ENCODE results near the gene DDAH2. TPM values are rescaled to one million over a fixed set of nuclear protein-coding genes. Genes with fewer than 3 reads are reported as not detected.

The DDAH2 gene
- total and polyA plus RNA-seq, 10 of the 15 experiments (the other 5 are each of a cell fraction or from before 2014, with no cell fraction given): 0.35 to 9.9 (median 6.2) TPM

- ChIA-PET RAD21 (ENCODE audit: unreplicated experiment) (interaction anchor here (1.2 kb wide), 1 partner anchor 36 kb away, joined by 3 read pairs; no protein-coding TSS in a partner anchor), CTCF (interaction anchor here (1.7 kb wide), 1 partner anchor 40 kb away, joined by 6 read pairs; no protein-coding TSS in a partner anchor), POLR2A (interaction anchor here (1.3 kb wide), 1 partner anchor 9 kb away, joined by 3 read pairs; no protein-coding TSS in a partner anchor), SMC1A (ENCODE audit: uncharacterized antibody, unreplicated experiment) (no interaction called here)
- no TSS peak for BruUV-seq (replicated peaks)
- Histone ChIP-seq H3K79me2 (ENCODE audit: control insufficient read depth, insufficient read depth, low read length) (no peaks in the 10 kb centered on the region), H3K27me3 (replicated peaks in 1 of 2; ENCODE audit: control insufficient read depth in 2 of 2, insufficient read depth in 2 of 2, low read length in 1 of 2) (no peaks in the 10 kb centered on the region; a peak in 1 of 4 replicates), H3K9me3 (replicated peaks; ENCODE audit: control insufficient read depth, insufficient read depth, low read length) (no peaks in the 10 kb centered on the region), H3K4me1 (ENCODE audit: control insufficient read depth, insufficient read depth, low read length) (no peaks in the 10 kb centered on the region), H3K4me2 (ENCODE audit: control insufficient read depth, insufficient read depth) (no peak within 1 kb of the TSS), H2AFZ (ENCODE audit: control insufficient read depth, low read depth, low read length) (no peak within 1 kb of the TSS), H3K36me3 (ENCODE audit: control insufficient read depth in 2 of 2, insufficient read depth in 2 of 2, low read length in 1 of 2) (no peaks in the 10 kb centered on the region), H3K9ac (ENCODE audit: control insufficient read depth, insufficient read depth, low read length) (no peak within 1 kb of the TSS), H3K4me3 (no peak within 1 kb of the TSS), H3K27ac (ENCODE audit: control insufficient read depth, insufficient read depth) (no peak within 1 kb of the TSS), H4K20me1 (ENCODE audit: control insufficient read depth, insufficient read depth) (no peaks in the 10 kb centered on the region)
- ATAC-seq (no peak), FAIRE-seq (no peak), DNase-seq (ENCODE audit: low read depth, low spot score) (no peak)
- TF ChIP-seq NR2C1 (IDR thresholded peaks at IDR 0.05) (no peak), NR2C2 (IDR thresholded peaks at IDR 0.05; ENCODE audit: borderline replicate concordance, control insufficient read depth, insufficient read length, low read depth) (no peak), SRF (IDR thresholded peaks at IDR 0.05; ENCODE audit: low read depth in 2 of 2, low read length in 2 of 2) (no peak), WRNIP1 (IDR thresholded peaks at IDR 0.05; ENCODE audit: borderline replicate concordance, low read depth, low read length) (no peak)
- intact Hi-C loops (cut with micrococcal nuclease; ENCODE audit: unreplicated experiment) (no loop called here), in situ Hi-C loops (cut with MboI) (no loop called here)
- WGBS (ENCODE audit: insufficient coverage, insufficient replicate concordance, low lambda C conversion rate, missing lambda C conversion rate): 25% methylated on average over 4 of the region's 4 CpGs
Observed at GRCh38 chr6:31721351-31722020, 7.6 kb downstream of the DDAH2 start, which contains the start of gene LY6G6C. Gene LY6G6C, minus strand, starts transcription at chr6:31721746. Its CDS starts 67 bp downstream, at chr6:31721679.

DNA sequence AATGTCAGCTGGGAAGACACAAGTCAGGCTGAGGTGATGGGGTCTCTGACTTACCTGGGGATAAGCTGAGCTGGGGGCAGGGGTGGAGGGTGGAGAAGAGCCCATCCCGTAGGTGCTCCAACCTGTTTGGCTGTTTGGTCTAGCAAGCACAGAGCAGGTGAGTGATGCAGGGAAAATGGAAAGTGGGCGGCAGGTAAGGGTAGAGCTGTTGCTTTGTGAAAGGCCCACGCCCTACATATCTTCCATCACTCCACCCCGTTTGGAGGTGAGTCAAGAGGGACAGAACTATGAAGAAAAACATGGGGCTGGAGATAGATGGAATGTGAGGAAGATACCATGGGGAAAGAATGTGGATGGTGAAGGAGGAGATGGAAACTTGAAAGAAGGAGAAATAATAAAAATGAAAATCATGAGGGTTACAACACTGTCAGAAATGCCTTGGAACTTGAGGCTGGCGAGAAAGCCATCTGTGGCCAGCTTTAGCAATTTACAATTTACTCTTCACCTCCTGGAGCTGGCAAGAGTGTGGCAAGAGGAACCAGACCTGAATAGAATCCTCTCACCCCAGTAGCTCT lies 8.8 kb downstream of the DDAH2 start:
- CTCF ChIA-PET: interaction anchor here (0.6 to 1.7 kb wide), 3 partner anchors 39 to 131 kb away, joined by 4 to 6 read pairs (median 6); no protein-coding TSS in a partner anchor
- no peak overlapping the region for H3K4me2 ChIP-seq (ENCODE audit: control insufficient read depth, insufficient read depth)

More for the DNA sequence above, 8.8 kb downstream of the DDAH2 start:
- BruUV-seq (replicated peaks): no TSS peak
- H4K20me1 ChIP-seq (ENCODE audit: control insufficient read depth, insufficient read depth): no peaks in the 10 kb centered on the region
- SMC1A ChIA-PET (ENCODE audit: uncharacterized antibody, unreplicated experiment): no interaction called here
- no peaks in the 10 kb centered on the region for H3K79me2 ChIP-seq (ENCODE audit: control insufficient read depth, insufficient read depth, low read length)
- H3K36me3 ChIP-seq (ENCODE audit: control insufficient read depth in 2 of 2, insufficient read depth in 2 of 2, low read length in 1 of 2): no peaks in the 10 kb centered on the region
- TF ChIP-seq, protein P1, sequence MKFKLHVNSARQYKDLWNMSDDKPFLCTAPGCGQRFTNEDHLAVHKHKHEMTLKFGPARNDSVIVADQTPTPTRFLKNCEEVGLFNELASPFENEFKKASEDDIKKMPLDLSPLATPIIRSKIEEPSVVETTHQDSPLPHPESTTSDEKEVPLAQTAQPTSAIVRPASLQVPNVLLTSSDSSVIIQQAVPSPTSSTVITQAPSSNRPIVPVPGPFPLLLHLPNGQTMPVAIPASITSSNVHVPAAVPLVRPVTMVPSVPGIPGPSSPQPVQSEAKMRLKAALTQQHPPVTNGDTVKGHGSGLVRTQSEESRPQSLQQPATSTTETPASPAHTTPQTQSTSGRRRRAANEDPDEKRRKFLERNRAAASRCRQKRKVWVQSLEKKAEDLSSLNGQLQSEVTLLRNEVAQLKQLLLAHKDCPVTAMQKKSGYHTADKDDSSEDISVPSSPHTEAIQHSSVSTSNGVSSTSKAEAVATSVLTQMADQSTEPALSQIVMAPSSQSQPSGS (IDR thresholded peaks at IDR 0.05; ENCODE audit: low read length): no peak
- TF ChIP-seq ZNF24 (IDR thresholded peaks at IDR 0.05) (no peak), JUND (IDR thresholded peaks at IDR 0.05; ENCODE audit: low read depth, low read length) (no peak), NFYA (IDR thresholded peaks at IDR 0.05; ENCODE audit: borderline replicate concordance, low read depth, low read length) (no peak), IKZF1 (conservative IDR thresholded peaks at IDR 0.05) (no peak), EGR1 (IDR thresholded peaks at IDR 0.05; ENCODE audit: borderline replicate concordance in 1 of 2, low read depth in 2 of 2, low read length in 2 of 2) (no peak), MTA3 (IDR thresholded peaks at IDR 0.05; ENCODE audit: borderline replicate concordance, low read length) (no peak)
- TF ChIP-seq, protein P2, sequence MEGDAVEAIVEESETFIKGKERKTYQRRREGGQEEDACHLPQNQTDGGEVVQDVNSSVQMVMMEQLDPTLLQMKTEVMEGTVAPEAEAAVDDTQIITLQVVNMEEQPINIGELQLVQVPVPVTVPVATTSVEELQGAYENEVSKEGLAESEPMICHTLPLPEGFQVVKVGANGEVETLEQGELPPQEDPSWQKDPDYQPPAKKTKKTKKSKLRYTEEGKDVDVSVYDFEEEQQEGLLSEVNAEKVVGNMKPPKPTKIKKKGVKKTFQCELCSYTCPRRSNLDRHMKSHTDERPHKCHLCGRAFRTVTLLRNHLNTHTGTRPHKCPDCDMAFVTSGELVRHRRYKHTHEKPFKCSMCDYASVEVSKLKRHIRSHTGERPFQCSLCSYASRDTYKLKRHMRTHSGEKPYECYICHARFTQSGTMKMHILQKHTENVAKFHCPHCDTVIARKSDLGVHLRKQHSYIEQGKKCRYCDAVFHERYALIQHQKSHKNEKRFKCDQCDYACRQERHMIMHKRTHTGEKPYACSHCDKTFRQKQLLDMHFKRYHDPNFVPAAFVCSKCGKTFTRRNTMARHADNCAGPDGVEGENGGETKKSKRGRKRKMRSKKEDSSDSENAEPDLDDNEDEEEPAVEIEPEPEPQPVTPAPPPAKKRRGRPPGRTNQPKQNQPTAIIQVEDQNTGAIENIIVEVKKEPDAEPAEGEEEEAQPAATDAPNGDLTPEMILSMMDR (IDR thresholded peaks at IDR 0.05 in 2 of 3, conservative IDR thresholded peaks at IDR 0.05 in 1 of 3; ENCODE audit: control insufficient read depth in 2 of 3, extremely low read depth in 1 of 3, insufficient read depth in 1 of 3, low read depth in 3 of 3, low read length in 3 of 3): no peak
- no peak for DNase-seq (ENCODE audit: low read depth, low spot score)
- WGBS (ENCODE audit: insufficient coverage, insufficient replicate concordance, low lambda C conversion rate, missing lambda C conversion rate): 45% methylated on average over 5 of the region's 5 CpGs
- no peaks in the 10 kb centered on the region for H3K9me3 ChIP-seq (replicated peaks; ENCODE audit: control insufficient read depth, insufficient read depth, low read length)
- FAIRE-seq: no peak
- no peak for ATAC-seq
- intact Hi-C loops (cut with micrococcal nuclease; ENCODE audit: unreplicated experiment) (no loop called here), in situ Hi-C loops (cut with MboI) (no loop called here)
- no peaks in the 10 kb centered on the region for H3K4me1 ChIP-seq (ENCODE audit: control insufficient read depth, insufficient read depth, low read length)
- no peak overlapping the region for H2AFZ ChIP-seq (ENCODE audit: control insufficient read depth, low read depth, low read length)
- POLR2A ChIA-PET: no interaction called here
- H3K9ac ChIP-seq (ENCODE audit: control insufficient read depth, insufficient read depth, low read length): no peak overlapping the region
- H3K4me3 ChIP-seq: no peak overlapping the region
- RAD21 ChIA-PET (ENCODE audit: unreplicated experiment): interaction anchor here (0.9 to 1.2 kb wide), 2 partner anchors 37 to 49 kb away, joined by 3 read pairs; no protein-coding TSS in a partner anchor
- no peaks in the 10 kb centered on the region; a peak in 1 of 4 replicates for H3K27me3 ChIP-seq (replicated peaks in 1 of 2; ENCODE audit: control insufficient read depth in 2 of 2, insufficient read depth in 2 of 2, low read length in 1 of 2)
- no peak overlapping the region for H3K27ac ChIP-seq (ENCODE audit: control insufficient read depth, insufficient read depth)
